NCI-H510A treated with DMSO at 0.1 percent for 48 hours (cell line): Measurements from ENCODE around the gene C16orf82.
"Not testable (repeated sequence)": the region's sequence is repeated elsewhere in the genome, so short reads cannot be mapped to it uniquely, and the experiment has no call there.

Source experiments
- DNase-seq: peaks from one replicate; lab custom pipeline; 2025; lab: John Stamatoyannopoulos, UW

The C16orf82 gene

GRCh38 chr16:27066668-27067537, at the start of gene C16orf82:
C16orf82 (plus strand) TSS chr16:27066927.
- DNase-seq = peak; percentile 76

- no peak for DNase-seq
Observed at GRCh38 chr16:27020031-27020430, 46.7 kb upstream of the C16orf82 start.

GRCh38 chr16:27024010-27024409, 42.7 kb upstream of the C16orf82 start:
- DNase-seq = no peak

GRCh38 chr16:27025581-27025980, 41.1 kb upstream of the C16orf82 start:
- no peak for DNase-seq

DNA sequence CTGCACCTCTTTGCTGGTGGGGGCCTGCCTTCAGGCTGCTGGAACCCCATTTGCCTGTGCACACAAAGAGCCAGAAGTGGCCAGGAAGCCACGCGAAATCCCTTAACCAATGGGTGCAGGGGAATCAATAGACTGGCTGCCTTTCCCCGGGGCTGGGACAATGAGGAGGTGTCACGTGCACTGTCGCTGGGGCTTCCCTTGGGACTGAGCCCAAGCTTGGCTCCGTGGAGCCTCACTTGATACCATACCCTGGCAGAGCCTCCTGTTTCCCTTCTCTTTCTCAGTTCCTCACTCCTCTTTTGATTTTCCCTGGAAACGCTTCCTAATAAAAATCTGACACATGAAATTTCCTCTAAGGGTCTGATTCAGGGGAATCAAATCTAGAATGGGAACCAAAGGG, 38.8 kb upstream of the C16orf82 start:
- DNase-seq = no peak

GRCh38 chr16:27028591-27029110, 38.1 kb upstream of the C16orf82 start:
- DNase-seq = no peak

GRCh38 chr16:27029525-27029924, 37.2 kb upstream of the C16orf82 start:
- DNase-seq = no peak

DNA sequence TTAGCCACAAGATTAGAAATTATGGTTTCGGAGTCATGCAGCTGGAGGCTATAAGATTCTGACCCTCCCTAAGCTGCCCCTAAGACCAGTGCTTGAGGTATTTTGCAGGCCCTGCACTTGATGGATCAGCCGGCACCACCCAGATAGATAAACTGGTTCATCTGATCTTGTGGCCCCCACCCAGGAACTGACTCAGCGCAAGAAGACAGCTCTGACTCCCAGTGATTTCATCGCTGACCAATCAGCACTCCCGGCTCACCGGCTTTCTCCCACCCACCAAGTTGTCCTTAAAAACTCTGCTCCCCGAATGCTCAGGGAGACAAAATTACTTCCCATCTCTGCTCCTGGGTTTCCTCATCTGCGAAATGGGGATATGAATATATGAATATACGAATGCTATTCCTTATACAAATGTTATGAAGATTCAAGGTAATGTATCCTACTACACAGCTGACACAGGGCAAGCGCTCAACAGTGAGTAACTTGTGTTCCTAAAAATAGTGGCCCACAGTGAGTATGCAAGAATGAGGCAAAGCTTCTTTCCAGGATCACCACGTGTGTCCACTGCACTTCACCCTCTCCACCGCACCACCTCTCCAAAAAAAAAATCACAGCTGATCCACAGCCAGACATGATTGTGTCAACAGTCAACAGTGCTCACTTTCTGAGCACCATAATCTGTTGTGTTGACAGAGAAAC, 33.3 kb upstream of the C16orf82 start:
- no peak for DNase-seq

DNA sequence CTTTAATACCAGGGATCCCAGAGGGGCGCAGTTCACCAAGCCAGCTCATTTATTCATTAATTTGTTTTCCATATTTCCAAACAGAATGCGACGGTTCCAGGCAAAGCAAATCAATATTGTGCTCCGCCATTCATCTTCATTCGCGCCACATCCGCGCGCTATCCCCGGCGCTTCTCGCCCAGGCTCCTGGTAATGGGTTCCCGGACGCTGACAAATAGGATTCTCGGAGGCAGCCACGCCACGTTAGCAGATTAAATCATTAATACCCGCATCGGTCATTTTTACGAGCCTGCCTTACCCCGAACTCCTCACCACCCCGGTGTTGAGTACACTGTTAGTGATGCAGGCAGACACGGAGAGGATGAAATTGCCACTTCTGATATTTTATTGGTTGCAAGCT, 26.0 kb upstream of the C16orf82 start:
- no peak for DNase-seq

DNA sequence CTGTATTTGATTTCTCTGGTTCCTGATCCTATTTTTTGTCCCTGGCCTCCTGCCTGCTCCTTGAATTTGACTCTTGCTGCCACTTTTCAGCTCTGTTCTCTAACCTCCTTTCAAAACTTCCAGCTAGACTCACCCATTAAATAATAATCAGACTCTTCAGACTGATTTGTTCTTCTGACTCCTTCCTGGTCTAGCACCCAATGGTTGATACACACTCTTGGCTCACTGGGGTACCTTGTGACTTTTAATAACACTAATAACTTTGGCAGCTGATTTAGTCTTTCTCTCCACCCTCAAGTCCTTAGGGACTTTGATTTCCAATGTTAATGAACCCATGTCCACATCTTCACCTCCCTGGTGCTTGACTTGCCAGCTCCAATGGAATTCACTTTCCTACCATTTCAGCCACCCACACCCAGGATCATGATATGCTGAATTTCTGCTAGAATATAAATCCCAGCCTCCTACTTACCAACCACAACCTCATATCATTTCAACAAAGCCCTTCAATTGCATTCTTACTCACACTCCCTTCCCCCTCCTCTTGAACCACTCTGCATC, 19.7 kb upstream of the C16orf82 start:
- DNase-seq = no peak

GRCh38 chr16:27048316-27048715, 18.4 kb upstream of the C16orf82 start:
- DNase-seq = no peak

DNA sequence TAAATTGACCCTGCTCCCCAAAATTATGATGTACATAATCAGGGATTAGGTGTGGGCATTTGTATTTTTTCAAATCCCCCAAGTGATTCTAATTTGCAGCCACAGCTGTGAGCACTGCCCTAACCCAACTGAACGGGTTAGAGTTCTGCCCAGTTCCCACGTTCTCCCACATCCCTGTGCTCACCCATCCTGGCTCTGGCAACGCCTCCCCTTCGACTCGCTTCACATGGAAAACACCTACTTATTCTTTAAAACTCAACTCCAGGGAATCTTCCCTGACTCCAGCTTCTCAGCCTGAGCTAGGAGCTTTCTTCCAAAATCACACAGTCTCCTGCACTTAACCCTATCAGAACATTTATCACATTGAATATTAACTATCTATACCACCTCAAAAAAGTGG, 17.6 kb upstream of the C16orf82 start:
- no peak for DNase-seq

- DNase-seq = no peak
Observed at GRCh38 chr16:27052007-27052406, 14.7 kb upstream of the C16orf82 start.

GRCh38 chr16:27053996-27054395, 12.7 kb upstream of the C16orf82 start:
- DNase-seq = no peak

DNA sequence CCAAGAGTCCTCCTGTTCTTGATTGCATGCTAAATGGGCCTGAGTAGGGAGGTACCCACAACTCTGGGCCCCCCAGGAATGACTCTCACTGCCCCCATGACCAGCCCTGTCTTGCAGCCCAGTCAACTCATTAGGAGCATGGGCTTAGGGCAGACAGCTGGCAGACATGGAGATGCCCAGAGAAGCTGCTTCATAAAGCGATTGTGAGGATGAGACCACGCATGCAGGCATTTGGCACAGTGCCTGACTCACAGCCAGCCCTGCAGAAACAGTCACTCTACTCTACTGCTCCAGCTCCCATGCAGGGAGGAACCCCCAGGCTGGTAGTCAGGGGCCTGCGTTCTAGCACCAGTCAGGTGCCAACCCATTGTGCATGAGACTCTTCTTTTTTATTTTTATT, 8.4 kb upstream of the C16orf82 start:
- DNase-seq = no peak

- DNase-seq = no peak
Observed at GRCh38 chr16:27070776-27071175, 4.0 kb downstream of the C16orf82 start.

DNA sequence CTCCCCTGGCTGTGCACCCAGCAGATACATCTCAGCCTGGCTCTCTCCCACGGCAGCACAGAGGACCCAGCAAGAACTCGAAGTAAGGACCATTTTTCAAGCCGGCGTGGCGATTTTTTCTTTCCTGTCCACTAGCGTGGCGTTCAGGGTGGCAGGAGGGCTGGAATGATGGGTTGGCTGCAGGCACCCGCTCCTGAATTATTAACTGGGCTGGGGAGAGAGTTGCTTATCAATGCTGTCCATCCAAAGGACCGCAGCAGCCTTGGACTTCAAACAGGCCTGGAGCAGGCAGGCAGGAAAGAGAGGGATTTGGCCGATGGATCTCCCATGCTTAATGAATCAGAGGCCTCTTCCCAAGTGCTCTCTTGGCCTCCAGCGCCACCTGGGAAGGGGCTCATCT, 7.0 kb downstream of the C16orf82 start:
- no peak for DNase-seq

- DNase-seq = peak; percentile 9
Observed at GRCh38 chr16:27080895-27081294, 14.2 kb downstream of the C16orf82 start.

GRCh38 chr16:27083861-27084261, 17.1 kb downstream of the C16orf82 start:
- DNase-seq = no peak

DNA sequence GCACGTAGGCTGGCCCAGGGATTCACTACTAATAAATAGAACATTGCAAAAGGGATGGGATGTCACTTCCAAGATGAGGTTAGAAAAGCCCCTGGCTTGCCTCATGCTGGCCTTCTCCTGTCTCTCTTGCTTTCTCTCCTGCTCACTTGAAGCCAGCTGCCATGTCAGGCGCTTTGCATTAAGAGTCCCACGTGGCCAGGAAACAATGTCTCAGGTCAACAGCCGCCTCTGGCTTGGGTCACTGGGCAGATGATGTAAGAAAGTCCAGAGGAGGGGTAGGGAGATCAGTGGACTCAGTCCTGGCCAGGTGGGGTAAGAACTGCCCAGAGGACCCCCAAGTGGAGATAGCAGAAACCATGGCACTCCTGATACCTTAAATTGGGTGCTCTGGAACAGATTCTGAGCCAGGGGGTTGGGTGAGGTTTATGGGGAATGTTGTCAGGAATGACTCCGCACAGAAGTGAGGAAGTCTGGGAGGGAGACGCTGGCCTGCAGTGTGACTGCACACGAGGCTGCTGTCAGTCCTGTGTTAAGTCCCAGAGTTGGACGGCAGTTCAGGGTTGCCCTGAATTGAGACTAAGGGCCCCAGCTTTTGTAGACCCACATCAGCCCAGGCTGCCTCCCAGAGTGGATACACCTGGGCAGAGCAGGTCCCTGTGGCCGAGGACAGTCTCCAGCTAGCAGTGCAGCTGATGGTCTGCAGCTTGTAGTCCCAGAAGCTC, 17.7 kb downstream of the C16orf82 start:
- no peak for DNase-seq

GRCh38 chr16:27085182-27085581, 18.5 kb downstream of the C16orf82 start:
- DNase-seq = no peak

DNA sequence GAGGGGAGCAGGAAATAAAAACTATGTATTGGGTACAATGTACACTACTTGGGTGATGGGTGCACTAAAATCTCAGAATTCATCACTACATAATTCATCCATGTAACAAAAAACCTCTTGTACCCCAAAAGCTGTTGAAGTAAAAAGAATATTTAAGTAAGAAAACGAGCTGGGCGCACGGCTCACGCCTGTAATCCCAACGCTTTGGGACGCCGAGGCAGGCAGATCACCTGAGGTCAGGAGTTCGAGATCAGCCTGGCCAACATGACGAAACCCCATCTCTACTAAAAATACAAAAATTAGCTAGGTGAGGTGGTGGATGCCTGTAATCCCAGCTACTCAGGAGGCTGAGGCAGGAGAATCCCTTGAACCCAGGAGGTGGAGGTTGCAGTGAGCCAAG, 19.3 kb downstream of the C16orf82 start:
- DNase-seq = not testable (repeated sequence)
